Ovary (tissue), 9 donors: ENCODE measurements around the gene HNRNPDL. TPM values are rescaled to one million over a fixed set of nuclear protein-coding genes. Genes with fewer than 3 reads are reported as not detected.

ENCODE experiments used
- DNase-seq, 5 donors: peaks; one replicate each; pipeline ENCODE4 v3.0.0-alpha.2; 2019 to 2020
- H3K27ac ChIP-seq, 2 donors: fragments of 200-600 bp; one replicate each; pipeline versions ENCODE4 v1.5.1 to v1.8.0; 2019 to 2022
- H3K27me3 ChIP-seq: fragments of 200-600 bp; one replicate; pipeline ENCODE4 v1.8.0; 2022
- H3K36me3 ChIP-seq: fragments of 200-600 bp; sonication (generic); one replicate; pipeline ENCODE4 v1.5.1; 2019
- H3K4me1 ChIP-seq: one replicate; pipeline ENCODE4 v1.8.1; 2013; ENCODE audit warnings: mild to moderate bottlenecking, moderate library complexity; ENCODE audit not compliant: insufficient read depth
- H3K4me3 ChIP-seq: fragments of 200-600 bp; sonication (generic); one replicate; pipeline ENCODE4 v1.5.1; 2017
- H3K9me3 ChIP-seq, 2 donors: fragments of 200-600 bp in 1 of 2; sonication (generic) in 1 of 2; one replicate each; pipeline versions ENCODE4 v1.5.1 to v1.8.1; 2013 to 2019; ENCODE audit warnings: mild to moderate bottlenecking in 1 of 2, moderate library complexity in 1 of 2
- CTCF ChIP-seq, 3 donors: fragments of 450-650 bp in 2 of 3; fragments of 200-600 bp in 1 of 3; IDR thresholded peaks; one replicate each; pipeline versions ENCODE4 v1.5.1 to v1.8.0; 2016 to 2022; ENCODE audit warnings: antibody characterized with exemption in 3 of 3, mild to moderate bottlenecking in 1 of 3
- EP300 ChIP-seq: sonication (generic); formaldehyde crosslinking; IDR thresholded peaks from one replicate; pipeline ENCODE4 v1.6.1; 2017; ENCODE audit warnings: antibody characterized with exemption
- POLR2A ChIP-seq: fragments of 450-650 bp; IDR thresholded peaks from one replicate; pipeline ENCODE4 v1.6.1; 2017; ENCODE audit warnings: antibody characterized with exemption, mild to moderate bottlenecking, moderate library complexity
- WGBS, 3 donors: extraction: QIAGEN DNeasy Blood & Tissue Kit in 1 of 3; methylation state at CpG; one replicate each; pipeline versions ENCODE4 v1.1.5 to v1.1.7; 2013 to 2017; 5-methylcytosine and 5-hydroxymethylcytosine counted together
- intact Hi-C, 4 donors: fragments of 100-400 bp; cut with DNase I; formaldehyde crosslinking; loops; one replicate each; pipeline versions ENCODE4 v1.11.0 to v1.15.1; 2022 to 2023
- polyA plus RNA-seq, 2 donors: library from polyadenylated mRNA; stranded (reverse); fragments of 200-250 nt in 1 of 2; fragments of 350-450 nt in 1 of 2; fragmentation: Illumina TruSeq in 1 of 2; extraction: RNeasy Lipid Tissue Mini Kit (QIAGEN cat#74804) in 1 of 2; gene quantifications; one replicate each; pipeline ENCODE4 v1.2.3, GENCODE V29; 2013 to 2014
- total RNA-seq, 7 donors: library from RNA; depleted of rRNA in 2 of 7; stranded (reverse); fragments of >200 nt in 2 of 7; fragmentation: NEBNext Ultra II Directional in 3 of 7; extraction: Animal tissue kit (Norgen Biotek cat#: 25700) in 3 of 7; gene quantifications; one replicate each; pipeline versions ENCODE4 v1.1.0 to v1.2.4, GENCODE V29; 2016 to 2023
- donor health status: DM: no; HTN: no; CAD: no; lungs with moderate emphysema.
- donor health status: DM: no; HTN: no; CAD: no.
- donor health status: Bipolar disorder and iron deficiency.
- donor health status: DM: yes; HTN: yes; CAD: no.
- donor health status: DM: no; HTN: no; CAD: no.
- donor health status: DM: yes; HTN: yes; CAD: no.

HNRNPDL gene
- total and polyA plus RNA-seq, 9 donors: 204 to 406 (median 337) TPM

- Histone ChIP-seq H3K36me3 (no peaks in the 10 kb centered on the region), H3K27ac (no peak overlapping the region), H3K4me1 (peaks cover 2% of the 10 kb centered on the region), H3K27me3 (no peaks in the 10 kb centered on the region), H3K4me3 (no peak overlapping the region), H3K9me3 (no peaks in the 10 kb centered on the region)
- no peak for DNase-seq
- no peak for TF ChIP-seq EP300
- TF ChIP-seq CTCF (IDR thresholded peaks at IDR 0.05): no peak
- no peak for TF ChIP-seq POLR2A
- intact Hi-C loops: no loop called here
- 79 to 88% (median 85%) methylated on average over 2 of the region's 2 CpGs for WGBS, 3 donors
Measured at GRCh38 chr4:82433791-82434190, 3.5 kb upstream of the HNRNPDL start.

- Histone ChIP-seq H3K9me3 (no peaks in the 10 kb centered on the region), H3K27ac (no peak overlapping the region), H3K4me3 (no peak overlapping the region), H3K36me3 (no peaks in the 10 kb centered on the region), H3K27me3 (no peaks in the 10 kb centered on the region), H3K4me1 (peaks cover 3% of the 10 kb centered on the region)
- TF ChIP-seq POLR2A: no peak
- no peak for TF ChIP-seq EP300
- no peak for TF ChIP-seq CTCF (IDR thresholded peaks at IDR 0.05)
- WGBS, 3 donors: 84 to 87% (median 86%) methylated on average over 18 of the region's 18 CpGs
- DNase-seq: no peak
- intact Hi-C loops: no loop called here
Measured at GRCh38 chr4:82432596-82432995, 2.3 kb upstream of the HNRNPDL start.

GRCh38 chr4:82431831-82432230 is 1.6 kb upstream of the HNRNPDL start:
- WGBS, 3 donors: 87 to 90% (median 88%) methylated on average over 4 of the region's 4 CpGs
- intact Hi-C loops: no loop called here
- H3K27me3 ChIP-seq: no peaks in the 10 kb centered on the region
- no peak overlapping the region for H3K27ac ChIP-seq
- H3K4me3 ChIP-seq: no peak overlapping the region
- no peak for DNase-seq
- no peaks in the 10 kb centered on the region for H3K36me3 ChIP-seq
- peaks cover 5% of the 10 kb centered on the region for H3K4me1 ChIP-seq
- TF ChIP-seq CTCF (IDR thresholded peaks at IDR 0.05): no peak
- TF ChIP-seq EP300: no peak
- TF ChIP-seq POLR2A: no peak
- H3K9me3 ChIP-seq: no peaks in the 10 kb centered on the region

GRCh38 chr4:82430964-82431745 is 893 bp upstream of the HNRNPDL start:
- Histone ChIP-seq H3K4me3 (peak overlapping the region; percentile 95), H3K36me3 (no peaks in the 10 kb centered on the region), H3K9me3 (no peaks in the 10 kb centered on the region), H3K4me1 (peaks cover 5% of the 10 kb centered on the region), H3K27ac (peak overlapping the region; percentile 91 to 94), H3K27me3 (no peaks in the 10 kb centered on the region)
- 1 to 3% (median 2%) methylated on average over 33 of the region's 33 CpGs for WGBS, 3 donors
- intact Hi-C loops: no loop called here
- peak in 3 of 5 donors; percentile 34 to 54 (median 51) for DNase-seq
- TF ChIP-seq CTCF (IDR thresholded peaks at IDR 0.05) (no peak), POLR2A (no peak), EP300 (no peak)
